ENCODE data around the gene NPBWR2. TPM values are rescaled to one million over a fixed set of nuclear protein-coding genes. Genes with fewer than 3 reads are reported as not detected.
A peak's percentile ranks its signal among the peaks of the same experiment; 100 is the strongest.

The NPBWR2 gene
- total RNA-seq, 4 donors from 2014 or later: not detected

DNA sequence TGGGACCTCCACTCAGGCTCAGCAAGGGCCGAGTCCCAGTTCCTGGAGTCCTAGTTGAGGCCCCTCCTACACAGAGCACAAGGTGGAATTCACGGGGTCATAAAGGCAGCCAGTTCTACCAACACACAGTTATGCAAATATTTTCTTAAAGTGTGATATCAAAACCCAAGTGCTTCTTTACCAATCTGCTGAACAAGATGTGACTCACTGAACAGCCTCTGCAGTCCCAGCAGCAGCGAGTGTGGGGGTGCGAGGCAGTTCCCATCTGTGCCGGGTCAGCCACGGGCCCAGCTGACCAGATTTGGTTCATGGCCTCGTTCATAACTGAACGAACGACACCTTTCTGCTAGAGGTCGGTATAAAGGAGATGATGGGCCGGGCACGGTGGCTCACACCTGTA is 48.8 kb downstream of the NPBWR2 start:
- ATAC-seq: no peak
- peaks cover 0 to 23% (median 7%) of the 10 kb centered on the region in 3 donors for H3K4me1 ChIP-seq
- peaks cover 47% of the 10 kb centered on the region for H3K27me3 ChIP-seq
- TF ChIP-seq EP300 (IDR thresholded peaks at IDR 0.05) (no peak), POLR2A (IDR thresholded peaks at IDR 0.05) (no peak), POLR2AphosphoS5 (IDR thresholded peaks at IDR 0.05) (no peak)
- TF ChIP-seq, protein P1, sequence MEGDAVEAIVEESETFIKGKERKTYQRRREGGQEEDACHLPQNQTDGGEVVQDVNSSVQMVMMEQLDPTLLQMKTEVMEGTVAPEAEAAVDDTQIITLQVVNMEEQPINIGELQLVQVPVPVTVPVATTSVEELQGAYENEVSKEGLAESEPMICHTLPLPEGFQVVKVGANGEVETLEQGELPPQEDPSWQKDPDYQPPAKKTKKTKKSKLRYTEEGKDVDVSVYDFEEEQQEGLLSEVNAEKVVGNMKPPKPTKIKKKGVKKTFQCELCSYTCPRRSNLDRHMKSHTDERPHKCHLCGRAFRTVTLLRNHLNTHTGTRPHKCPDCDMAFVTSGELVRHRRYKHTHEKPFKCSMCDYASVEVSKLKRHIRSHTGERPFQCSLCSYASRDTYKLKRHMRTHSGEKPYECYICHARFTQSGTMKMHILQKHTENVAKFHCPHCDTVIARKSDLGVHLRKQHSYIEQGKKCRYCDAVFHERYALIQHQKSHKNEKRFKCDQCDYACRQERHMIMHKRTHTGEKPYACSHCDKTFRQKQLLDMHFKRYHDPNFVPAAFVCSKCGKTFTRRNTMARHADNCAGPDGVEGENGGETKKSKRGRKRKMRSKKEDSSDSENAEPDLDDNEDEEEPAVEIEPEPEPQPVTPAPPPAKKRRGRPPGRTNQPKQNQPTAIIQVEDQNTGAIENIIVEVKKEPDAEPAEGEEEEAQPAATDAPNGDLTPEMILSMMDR (IDR thresholded peaks at IDR 0.05): no peak
- no peak overlapping the region for H3K4me3 ChIP-seq
- no peaks in the 10 kb centered on the region for H3K36me3 ChIP-seq
- WGBS, 2 donors (ENCODE audit: low coverage in 1 of 2): 60 to 64% methylated on average over 1 to 3 of the region's 12 CpGs
- H3K9me3 ChIP-seq: no peaks in the 10 kb centered on the region
- no peak overlapping the region for H3K27ac ChIP-seq

DNA sequence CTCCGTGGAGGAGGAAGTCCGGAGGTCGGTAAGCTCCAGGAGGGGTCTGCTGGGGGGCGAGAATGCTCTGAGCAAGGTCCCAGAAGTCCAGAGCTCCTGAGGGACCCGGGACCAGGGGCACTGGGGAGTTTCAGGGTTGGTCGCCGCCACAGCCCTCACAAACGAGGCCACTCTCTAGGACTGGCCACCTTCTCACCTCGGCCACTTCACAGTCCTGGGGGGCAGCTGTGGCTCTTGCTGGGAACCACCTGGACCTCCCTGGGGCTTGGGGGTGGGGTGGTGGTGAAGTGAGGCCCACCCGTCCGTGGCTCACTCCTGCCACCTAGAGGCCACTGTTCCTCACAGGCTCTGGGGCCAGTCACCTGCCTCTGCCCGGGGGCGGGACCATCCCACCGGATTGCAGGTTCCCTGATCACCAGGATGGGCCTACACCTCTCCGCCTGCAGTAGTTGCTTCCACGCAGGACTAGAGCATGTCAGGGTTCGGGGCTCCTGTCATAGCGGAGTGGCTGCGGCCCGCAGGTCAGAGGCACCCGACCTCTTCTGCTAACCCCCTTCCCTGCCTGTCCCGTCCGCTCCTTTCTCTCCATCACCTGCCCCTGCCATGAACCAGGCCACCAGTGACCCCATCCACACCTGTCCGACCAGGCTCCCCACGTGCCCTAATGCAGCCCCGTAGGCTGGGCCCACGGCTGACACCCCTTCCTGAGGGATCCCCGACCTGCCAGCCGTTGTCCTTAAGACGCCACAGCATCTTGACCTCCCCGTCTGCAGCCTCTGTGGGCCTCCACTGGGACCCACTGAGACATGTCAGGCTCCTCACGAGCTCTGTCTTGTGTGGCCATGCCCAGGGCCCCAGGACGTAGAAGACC is 49.5 kb downstream of the NPBWR2 start:
- peak; percentile 47 for ATAC-seq
- 39 to 47% methylated on average over 9 to 15 of the region's 33 CpGs for WGBS, 2 donors (ENCODE audit: low coverage in 1 of 2)
- Histone ChIP-seq H3K27ac (peak overlapping the region in 3 of 4 donors; percentile 60 to 78 (median 66)), H3K27me3 (peaks cover 53% of the 10 kb centered on the region), H3K9me3 (no peaks in the 10 kb centered on the region), H3K4me1 (peaks cover 0 to 22% (median 7%) of the 10 kb centered on the region in 3 donors), H3K4me3 (peak overlapping the region in 1 of 2 donors; percentile 28), H3K36me3 (no peaks in the 10 kb centered on the region)
- no peak for TF ChIP-seq EP300 (IDR thresholded peaks at IDR 0.05)
- TF ChIP-seq POLR2A (IDR thresholded peaks at IDR 0.05): no peak
- TF ChIP-seq, protein P1 (IDR thresholded peaks at IDR 0.05): peak in 3 of 4 experiments; percentile 61 to 81 (median 71)
- TF ChIP-seq POLR2AphosphoS5 (IDR thresholded peaks at IDR 0.05): no peak

DNA sequence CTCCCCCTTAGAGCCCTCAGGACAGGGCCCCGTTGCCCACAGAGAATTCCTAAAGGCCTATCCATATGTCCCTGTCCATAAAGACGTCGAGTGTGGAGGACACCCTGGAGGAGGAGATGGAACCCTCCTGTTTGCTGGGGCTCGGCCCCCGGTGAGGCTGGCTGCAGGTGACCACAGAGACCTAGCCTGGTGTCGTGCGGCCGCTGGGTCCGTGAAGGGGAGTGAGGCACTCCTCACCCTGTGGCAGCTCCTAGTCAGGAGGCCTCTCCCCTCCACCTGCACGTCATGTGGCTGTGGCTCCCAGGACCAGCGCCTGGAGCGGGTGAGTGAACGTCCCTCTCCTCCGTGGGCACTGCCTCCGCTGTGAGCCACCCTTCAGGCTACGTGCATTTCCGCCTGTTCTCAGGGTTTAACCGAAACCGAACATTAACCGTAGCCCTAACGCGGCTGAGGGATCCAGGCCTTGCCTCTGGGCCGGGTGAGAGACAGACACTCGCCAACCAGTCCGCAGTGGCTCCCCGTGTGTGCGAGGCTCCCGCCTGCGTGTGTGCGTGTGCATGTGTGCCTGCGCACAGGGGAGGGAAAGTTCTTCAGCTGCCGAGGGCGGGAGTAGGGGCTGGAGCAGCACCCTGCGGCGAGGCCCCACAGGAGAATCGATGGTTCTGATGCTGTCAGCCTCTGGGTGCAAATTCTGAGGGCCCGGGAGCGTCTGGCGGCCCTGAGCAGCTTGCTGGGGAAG is 50.3 kb downstream of the NPBWR2 start:
- no peak for ATAC-seq
- Histone ChIP-seq H3K4me3 (peak overlapping the region in 1 of 2 donors; percentile 28), H3K36me3 (no peaks in the 10 kb centered on the region), H3K4me1 (peaks cover 0 to 15% (median under 1%) of the 10 kb centered on the region in 3 donors), H3K27ac (peak overlapping the region in 3 of 4 donors; percentile 60 to 78 (median 66)), H3K27me3 (peaks cover 61% of the 10 kb centered on the region), H3K9me3 (no peaks in the 10 kb centered on the region)
- 70% methylated on average over 6 of the region's 39 CpGs; no CpG with 5 or more reads in 1 of the 2 donors for WGBS, 2 donors (ENCODE audit: low coverage in 1 of 2)
- no peak for TF ChIP-seq POLR2A (IDR thresholded peaks at IDR 0.05)
- TF ChIP-seq EP300 (IDR thresholded peaks at IDR 0.05): no peak
- TF ChIP-seq POLR2AphosphoS5 (IDR thresholded peaks at IDR 0.05): no peak
- TF ChIP-seq, protein P1 (IDR thresholded peaks at IDR 0.05): no peak

DNA sequence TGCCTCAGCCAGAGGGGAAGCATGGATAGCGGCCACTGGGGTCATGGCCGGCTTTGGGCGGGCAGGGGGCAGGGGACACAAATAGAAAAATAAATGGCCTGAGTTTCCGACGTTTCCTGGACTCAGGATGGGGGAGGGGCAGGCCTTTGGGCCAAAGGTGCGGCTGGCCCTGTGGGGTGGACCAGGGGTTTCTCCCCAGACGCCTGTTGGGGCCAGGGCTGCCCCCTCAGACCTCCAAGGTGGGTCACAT is 50.8 kb downstream of the NPBWR2 start:
- no peak for ATAC-seq
- no peaks in the 10 kb centered on the region for H3K36me3 ChIP-seq
- WGBS, 2 donors (ENCODE audit: low coverage in 1 of 2): 46% methylated on average over 4 of the region's 7 CpGs; no CpG with 5 or more reads in 1 of the 2 donors
- TF ChIP-seq POLR2AphosphoS5 (IDR thresholded peaks at IDR 0.05) (no peak), POLR2A (IDR thresholded peaks at IDR 0.05) (no peak), EP300 (IDR thresholded peaks at IDR 0.05) (no peak)
- TF ChIP-seq, protein P1 (IDR thresholded peaks at IDR 0.05): no peak
- H3K4me3 ChIP-seq: peak overlapping the region in 1 of 2 donors; percentile 8
- peaks cover 66% of the 10 kb centered on the region for H3K27me3 ChIP-seq
- peaks cover 0 to 14% (median 0%) of the 10 kb centered on the region in 3 donors for H3K4me1 ChIP-seq
- H3K9me3 ChIP-seq: no peaks in the 10 kb centered on the region
- H3K27ac ChIP-seq: peak overlapping the region in 3 of 4 donors; percentile 60 to 78 (median 66)
